Activated naive CD8-positive, alpha-beta T cell treated with anti-CD3 and anti-CD28 coated beads, Interleukin-2, amount 10 ng/mL, durations not matched to agents 7 days and 5 days (primary cell): ENCODE measurements around the gene TRMT2B. TPM values are rescaled to one million over a fixed set of nuclear protein-coding genes. Genes with fewer than 3 reads are reported as not detected.
A peak's percentile ranks its signal among the peaks of the same experiment; 100 is the strongest.
"Not testable (repeated sequence)": the region's sequence is repeated elsewhere in the genome, so short reads cannot be mapped to it uniquely, and the experiment has no call there.

ENCODE experiments used
- ATAC-seq: fragments of 150-1000 bp; cut with Tn5 transposase; one replicate; pipeline ENCODE4 v1.10.0; 2021; ENCODE audit warnings: low read depth, moderate library complexity
- POLR2A ChIA-PET: fragments of 350-600 bp; sonication (Branson Sonifier 250); formaldehyde crosslinking; loops from one replicate; lab custom pipeline; 2021; ENCODE audit warnings: antibody characterized with exemption; lab: Charles Lee
- DNase-seq: peaks from one replicate; pipeline ENCODE4 v3.0.0; 2021
- H3K27ac Mint-ChIP-seq: one replicate; pipeline ENCODE4 v1.8.0; 2022; ENCODE audit warnings: mild to moderate bottlenecking, mixed read lengths
- H3K27me3 Mint-ChIP-seq: one replicate; pipeline ENCODE4 v1.8.0; 2022; ENCODE audit warnings: mild to moderate bottlenecking, moderate library complexity, mixed read lengths
- H3K36me3 Mint-ChIP-seq: one replicate; pipeline ENCODE4 v1.8.0; 2021; ENCODE audit warnings: mild to moderate bottlenecking, mixed read lengths
- H3K4me1 Mint-ChIP-seq: one replicate; pipeline ENCODE4 v1.8.0; 2021; ENCODE audit warnings: mixed read lengths
- H3K4me3 Mint-ChIP-seq: one replicate; pipeline ENCODE4 v1.8.0; 2022; ENCODE audit warnings: mild to moderate bottlenecking, moderate library complexity, mixed read lengths
- H3K9me3 Mint-ChIP-seq: one replicate; pipeline ENCODE4 v1.8.0; 2021; ENCODE audit warnings: mixed read lengths
- total RNA-seq, 2 experiments: library from RNA; stranded (reverse); gene quantifications; one replicate each; pipeline ENCODE4 v1.2.3, GENCODE V29; 2021

Gene TRMT2B, protein sequence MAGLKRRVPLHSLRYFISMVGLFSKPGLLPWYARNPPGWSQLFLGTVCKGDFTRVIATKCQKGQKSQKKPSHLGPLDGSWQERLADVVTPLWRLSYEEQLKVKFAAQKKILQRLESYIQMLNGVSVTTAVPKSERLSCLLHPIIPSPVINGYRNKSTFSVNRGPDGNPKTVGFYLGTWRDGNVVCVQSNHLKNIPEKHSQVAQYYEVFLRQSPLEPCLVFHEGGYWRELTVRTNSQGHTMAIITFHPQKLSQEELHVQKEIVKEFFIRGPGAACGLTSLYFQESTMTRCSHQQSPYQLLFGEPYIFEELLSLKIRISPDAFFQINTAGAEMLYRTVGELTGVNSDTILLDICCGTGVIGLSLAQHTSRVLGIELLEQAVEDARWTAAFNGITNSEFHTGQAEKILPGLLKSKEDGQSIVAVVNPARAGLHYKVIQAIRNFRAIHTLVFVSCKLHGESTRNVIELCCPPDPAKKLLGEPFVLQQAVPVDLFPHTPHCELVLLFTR
- 10 to 100 TPM; 33.0 to 34.0 TPM for total RNA-seq

- DNase-seq, result peak; percentile 77
- POLR2A ChIA-PET, result no interaction called here
- no peaks in the 10 kb centered on the region for H3K9me3 Mint-ChIP-seq
- peaks cover 8% of the 10 kb centered on the region for H3K4me1 Mint-ChIP-seq
- peak within 1 kb of the TSS; percentile 87 for H3K4me3 Mint-ChIP-seq
- peak; percentile 91 for ATAC-seq
- peaks cover 10% of the 10 kb centered on the region for H3K36me3 Mint-ChIP-seq
- H3K27ac Mint-ChIP-seq, result peak within 1 kb of the TSS; percentile 92
- H3K27me3 Mint-ChIP-seq, result no peaks in the 10 kb centered on the region
Observed at GRCh38 chrX:101051549-101052302, at the start of gene TRMT2B. Gene TRMT2B, minus strand, starts transcription at chrX:101052111. Its CDS starts 9,822 bp downstream, at chrX:101042289.

- H3K4me3 Mint-ChIP-seq, result peak within 1 kb of the TSS; percentile 94
- H3K9me3 Mint-ChIP-seq, result no peaks in the 10 kb centered on the region
- H3K27ac Mint-ChIP-seq, result peak within 1 kb of the TSS; percentile 81
Observed at GRCh38 chrX:101097546-101098453, 45.9 kb upstream of the TRMT2B start, which contains the start of gene CENPI. Gene CENPI, plus strand, starts transcription at chrX:101098204. Its CDS starts 2,867 bp downstream, at chrX:101101071.

GRCh38 chrX:101091817-101092216, 39.9 kb upstream of the TRMT2B start:
- no peaks in the 10 kb centered on the region for H3K36me3 Mint-ChIP-seq
- H3K27me3 Mint-ChIP-seq, result peaks cover 2% of the 10 kb centered on the region
- H3K4me3 Mint-ChIP-seq, result no peak overlapping the region
- DNase-seq (no peak), ATAC-seq (no peak)
- H3K27ac Mint-ChIP-seq, result no peak overlapping the region
- peaks cover 2% of the 10 kb centered on the region for H3K4me1 Mint-ChIP-seq
- H3K9me3 Mint-ChIP-seq, result no peaks in the 10 kb centered on the region
- POLR2A ChIA-PET, result no interaction called here

More at GRCh38 chrX:101097546-101098453, 45.9 kb upstream of the TRMT2B start, which contains the start of gene CENPI:
- ATAC-seq, result peak; percentile 100
- DNase-seq, result peak; percentile 88
- no peaks in the 10 kb centered on the region for H3K27me3 Mint-ChIP-seq
- POLR2A ChIA-PET, result interaction anchor here (0.5 to 1.2 kb wide), 3 partner anchors 43 to 293 kb away, joined by 3 to 4 read pairs (median 4); partner anchors contain the start of gene RPL36A
- peaks cover 20% of the 10 kb centered on the region for H3K4me1 Mint-ChIP-seq
- peaks cover 19% of the 10 kb centered on the region for H3K36me3 Mint-ChIP-seq

- ATAC-seq, result no peak
- no peak for DNase-seq
- Mint-ChIP-seq H3K27me3 (peaks cover 14% of the 10 kb centered on the region), H3K36me3 (no peaks in the 10 kb centered on the region), H3K4me3 (no peak overlapping the region), H3K9me3 (no peaks in the 10 kb centered on the region), H3K4me1 (no peaks in the 10 kb centered on the region), H3K27ac (no peak overlapping the region)
- POLR2A ChIA-PET, result no interaction called here
Observed at GRCh38 chrX:101081231-101081630, 29.3 kb upstream of the TRMT2B start.

DNA sequence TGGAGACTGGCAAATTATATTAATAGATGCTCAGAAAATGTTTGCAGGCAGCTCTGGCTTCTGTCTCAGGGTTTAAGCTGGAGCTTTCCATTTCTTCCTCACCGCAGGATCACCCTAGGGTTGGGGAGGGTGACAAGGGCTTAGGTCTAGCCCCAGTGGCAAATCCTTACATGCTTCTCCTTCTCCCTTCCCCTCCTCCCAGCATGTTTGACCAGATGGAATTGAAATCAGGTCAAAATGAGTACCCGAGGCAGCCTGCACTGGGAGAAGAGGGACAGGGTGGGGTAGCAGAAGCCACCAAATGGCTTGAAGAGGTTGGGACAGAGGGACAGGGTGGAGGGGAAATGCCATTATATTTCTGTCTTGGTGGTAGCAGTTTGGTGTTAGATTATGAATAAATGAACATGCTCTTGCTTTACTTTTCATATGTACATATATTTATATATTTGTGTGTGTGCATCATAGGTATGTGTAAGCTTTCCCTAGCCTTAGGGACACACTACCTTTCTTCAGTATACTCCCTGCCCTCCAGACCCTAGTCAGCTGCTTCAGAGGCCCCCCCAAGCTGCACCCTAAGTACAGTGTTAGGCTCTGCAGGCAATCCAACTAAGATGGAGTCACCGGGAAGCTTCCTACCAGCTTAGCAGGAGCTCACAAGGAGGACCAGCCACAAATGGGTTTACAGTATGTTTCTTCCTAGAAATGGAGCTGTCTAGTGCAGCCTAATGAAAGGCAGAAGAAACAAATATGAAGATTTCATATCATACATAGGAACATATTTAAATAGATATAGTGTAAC, 28.6 kb upstream of the TRMT2B start:
- Mint-ChIP-seq H3K27me3 (peaks cover 14% of the 10 kb centered on the region), H3K4me3 (no peak overlapping the region), H3K36me3 (no peaks in the 10 kb centered on the region), H3K9me3 (no peaks in the 10 kb centered on the region), H3K4me1 (no peaks in the 10 kb centered on the region), H3K27ac (no peak overlapping the region)
- no peak for ATAC-seq
- DNase-seq, result no peak
- POLR2A ChIA-PET, result no interaction called here

DNA sequence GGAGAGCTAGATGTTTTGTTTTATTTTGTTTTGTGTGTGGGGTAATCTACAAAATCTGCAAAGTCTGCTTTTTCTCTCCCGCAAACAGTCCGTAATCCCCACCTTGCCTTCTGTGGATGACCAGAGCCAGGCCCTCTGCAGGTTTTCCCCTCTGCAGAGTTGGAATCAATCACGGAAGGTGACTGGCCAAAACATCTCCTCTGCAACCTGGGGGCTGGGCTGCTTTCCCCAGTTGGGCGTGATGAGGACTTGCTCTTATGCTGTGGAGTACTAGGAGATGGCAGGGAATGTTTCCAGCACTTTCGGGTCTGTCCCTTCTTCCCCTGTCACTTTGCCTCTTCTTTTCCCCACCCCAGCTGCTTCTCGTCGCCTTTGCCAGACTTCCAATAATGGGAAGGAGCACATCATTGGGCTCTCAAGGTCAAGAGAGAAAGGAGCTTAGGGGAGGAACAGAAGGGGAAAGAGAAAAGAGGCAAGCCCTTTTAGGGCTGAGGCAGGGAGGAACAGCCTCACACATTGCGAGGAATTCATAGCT, 27.9 kb upstream of the TRMT2B start:
- Mint-ChIP-seq H3K4me1 (no peaks in the 10 kb centered on the region), H3K27ac (no peak overlapping the region), H3K36me3 (no peaks in the 10 kb centered on the region), H3K9me3 (no peaks in the 10 kb centered on the region), H3K27me3 (peaks cover 14% of the 10 kb centered on the region), H3K4me3 (no peak overlapping the region)
- no peak for DNase-seq
- no peak for ATAC-seq
- POLR2A ChIA-PET, result no interaction called here

GRCh38 chrX:101078716-101079598, 27.0 kb upstream of the TRMT2B start, which contains the start of gene TMEM35A:
Gene TMEM35A, plus strand, starts transcription at chrX:101078879. Its CDS starts 124 bp downstream, at chrX:101079003.
- peak within 1 kb of the TSS; percentile 20 for H3K4me3 Mint-ChIP-seq
- POLR2A ChIA-PET, result no interaction called here

DNA sequence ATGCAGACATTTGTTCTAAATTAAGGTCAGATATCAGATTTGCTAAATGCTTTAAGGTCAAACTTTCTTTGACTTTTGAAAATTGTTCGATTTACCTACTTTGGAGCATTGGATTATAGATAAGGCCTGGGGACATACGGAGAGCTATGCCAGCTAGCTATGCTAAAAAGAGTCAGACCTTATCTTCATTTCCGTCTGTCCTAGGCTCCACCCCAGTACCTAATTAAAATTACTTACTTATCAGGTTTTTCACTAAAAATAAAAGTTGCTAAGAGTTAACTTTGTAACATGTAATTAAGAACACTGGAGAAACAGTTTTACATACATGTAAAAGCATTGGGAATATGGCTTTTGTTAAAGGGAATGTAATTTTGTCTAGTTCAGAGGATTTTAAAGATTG, 19.7 kb upstream of the TRMT2B start:
- Mint-ChIP-seq H3K36me3 (no peaks in the 10 kb centered on the region), H3K27me3 (no peaks in the 10 kb centered on the region), H3K27ac (no peak overlapping the region), H3K4me3 (no peak overlapping the region), H3K9me3 (no peaks in the 10 kb centered on the region), H3K4me1 (no peaks in the 10 kb centered on the region)
- ATAC-seq (no peak), DNase-seq (no peak)
- POLR2A ChIA-PET, result no interaction called here

More at GRCh38 chrX:101078716-101079598, 27.0 kb upstream of the TRMT2B start, which contains the start of gene TMEM35A:
- DNase-seq (no peak), ATAC-seq (no peak)
- Mint-ChIP-seq H3K4me1 (no peaks in the 10 kb centered on the region), H3K9me3 (no peaks in the 10 kb centered on the region), H3K27me3 (peaks cover 14% of the 10 kb centered on the region), H3K36me3 (no peaks in the 10 kb centered on the region), H3K27ac (no peak within 1 kb of the TSS)

- Mint-ChIP-seq H3K27ac (no peak overlapping the region), H3K36me3 (peaks cover under 1% of the 10 kb centered on the region), H3K9me3 (peaks cover under 1% of the 10 kb centered on the region), H3K4me3 (no peak overlapping the region), H3K4me1 (peaks cover 1% of the 10 kb centered on the region), H3K27me3 (peaks cover 2% of the 10 kb centered on the region)
- POLR2A ChIA-PET, result no interaction called here
- DNase-seq (no peak), ATAC-seq (no peak)
Observed at GRCh38 chrX:101062176-101062575, 10.3 kb upstream of the TRMT2B start.

GRCh38 chrX:101057093-101057714, 5.3 kb upstream of the TRMT2B start:
- Mint-ChIP-seq H3K9me3 (peaks cover 3% of the 10 kb centered on the region), H3K27me3 (no peaks in the 10 kb centered on the region), H3K27ac (peak overlapping the region; percentile 74), H3K36me3 (peaks cover 2% of the 10 kb centered on the region), H3K4me1 (peaks cover 8% of the 10 kb centered on the region), H3K4me3 (no peak overlapping the region)
- DNase-seq, result no peak
- POLR2A ChIA-PET, result interaction anchor here (0.6 kb wide), 1 partner anchor 21 kb away, joined by 3 read pairs; no protein-coding TSS in a partner anchor
- no peak for ATAC-seq

GRCh38 chrX:101056551-101056950, 4.6 kb upstream of the TRMT2B start:
- ATAC-seq, H3K4me1 Mint-ChIP-seq, H3K36me3 Mint-ChIP-seq, H3K4me3 Mint-ChIP-seq, H3K9me3 Mint-ChIP-seq, POLR2A ChIA-PET, DNase-seq, H3K27ac Mint-ChIP-seq, H3K27me3 Mint-ChIP-seq: not testable (repeated sequence)
